Mesendoderm (in vitro differentiated cells): ENCODE data around the gene RFTN2.
"Not testable (repeated sequence)": the region's sequence is repeated elsewhere in the genome, so short reads cannot be mapped to it uniquely, and the experiment has no call there.

Experiments used
- DNase-seq: peaks from one replicate; pipeline ENCODE4 v3.0.0; 2013
- H2AK5ac ChIP-seq: 2 replicates; pipeline ENCODE4 v1.6.1; 2013; ENCODE audit warnings: low read length, inconsistent platforms
- H2BK120ac ChIP-seq: 2 replicates; pipeline ENCODE4 v1.6.1; 2013; ENCODE audit warnings: low read depth, mild to moderate bottlenecking, low read length, moderate library complexity, mixed read lengths
- H2BK15ac ChIP-seq: replicated peaks from 2 replicates; pipeline ENCODE4 v1.6.1; 2013; ENCODE audit warnings: low read depth, mild to moderate bottlenecking, moderate library complexity
- H2BK5ac ChIP-seq: 2 replicates; pipeline ENCODE4 v1.6.1; 2013; ENCODE audit warnings: low read length, inconsistent platforms
- H3K18ac ChIP-seq: 2 replicates; pipeline ENCODE4 v1.6.1; 2013; ENCODE audit warnings: mild to moderate bottlenecking, low read length, mixed read lengths
- H3K23ac ChIP-seq: one replicate; pipeline ENCODE4 v1.6.1; 2013; ENCODE audit warnings: low read length
- H3K27ac ChIP-seq: 2 replicates; pipeline ENCODE4 v1.5.1; 2013; ENCODE audit warnings: low read depth, mild to moderate bottlenecking, inconsistent platforms, low read length, moderate library complexity
- H3K27me3 ChIP-seq: 2 replicates; pipeline ENCODE4 v1.6.1; 2013; ENCODE audit warnings: low read length, control low read depth, mild to moderate bottlenecking, inconsistent platforms; ENCODE audit not compliant: insufficient read depth, poor library complexity
- H3K36me3 ChIP-seq: 2 replicates; pipeline ENCODE4 v1.6.1; 2013; ENCODE audit warnings: low read length, inconsistent platforms; ENCODE audit not compliant: control insufficient read depth, insufficient read depth
- H3K4ac ChIP-seq: one replicate; pipeline ENCODE4 v1.6.1; 2013; ENCODE audit warnings: low read depth, mild to moderate bottlenecking, low read length, moderate library complexity
- H3K4me1 ChIP-seq: 2 replicates; pipeline ENCODE4 v1.6.1; 2013; ENCODE audit warnings: low read depth, low read length, inconsistent platforms; ENCODE audit not compliant: control insufficient read depth
- H3K4me2 ChIP-seq: 2 replicates; pipeline ENCODE4 v1.6.1; 2013; ENCODE audit warnings: low read length
- H3K4me3 ChIP-seq: 2 replicates; pipeline ENCODE4 v1.5.1; 2013; ENCODE audit warnings: mild to moderate bottlenecking, low read length
- H3K56ac ChIP-seq: one replicate; pipeline ENCODE4 v1.6.1; 2013; ENCODE audit warnings: low read length
- H3K79me1 ChIP-seq: 2 replicates; pipeline ENCODE4 v1.6.1; 2013; ENCODE audit warnings: low read length, inconsistent platforms
- H3K79me2 ChIP-seq: 2 replicates; pipeline ENCODE4 v1.6.1; 2013; ENCODE audit warnings: mild to moderate bottlenecking, low read length; ENCODE audit not compliant: control insufficient read depth, insufficient read depth
- H3K9ac ChIP-seq: 2 replicates; pipeline ENCODE4 v1.6.1; 2013; ENCODE audit warnings: low read length, inconsistent platforms
- H4K5ac ChIP-seq: one replicate; pipeline ENCODE4 v1.6.1; 2013; ENCODE audit warnings: low read length
- H4K8ac ChIP-seq: one replicate; pipeline ENCODE4 v1.6.1; 2013; ENCODE audit warnings: low read depth, mild to moderate bottlenecking, control low read depth, low read length, moderate library complexity
- WGBS: extraction: QIAGEN DNeasy Blood & Tissue Kit; methylation state at CpG from one replicate; pipeline ENCODE4 v1.1.7; 2013; ENCODE audit warnings: low lambda C conversion rate, missing lambda C conversion rate; ENCODE audit not compliant: insufficient coverage; ENCODE audit errors: extremely low coverage; 5-methylcytosine and 5-hydroxymethylcytosine counted together

The RFTN2 gene

GRCh38 chr2:197666277-197666676, 9.1 kb downstream of the RFTN2 start:
- Histone ChIP-seq H3K27me3 (no peaks in the 10 kb centered on the region), H3K79me1 (no peaks in the 10 kb centered on the region), H3K27ac (no peak overlapping the region), H2BK120ac (no peak overlapping the region), H3K9ac (no peak overlapping the region), H2AK5ac (no peak overlapping the region), H2BK15ac (no peak overlapping the region), H3K4me2 (no peak overlapping the region), H3K79me2 (no peaks in the 10 kb centered on the region), H3K4me1 (no peaks in the 10 kb centered on the region), H4K5ac (no peak overlapping the region), H3K4me3 (no peak overlapping the region), H3K4ac (no peak overlapping the region), H3K56ac (no peak overlapping the region), H4K8ac (no peak overlapping the region), H3K23ac (no peak overlapping the region), H2BK5ac (no peak overlapping the region), H3K36me3 (no peaks in the 10 kb centered on the region), H3K18ac (no peak overlapping the region)
- DNase-seq: no peak

- Histone ChIP-seq H3K18ac (no peak overlapping the region), H3K4ac (no peak overlapping the region), H3K36me3 (no peaks in the 10 kb centered on the region), H3K4me1 (no peaks in the 10 kb centered on the region), H4K5ac (no peak overlapping the region), H3K27me3 (no peaks in the 10 kb centered on the region), H3K4me2 (no peak overlapping the region), H3K4me3 (no peak overlapping the region), H2BK5ac (no peak overlapping the region), H2BK15ac (no peak overlapping the region), H2BK120ac (no peak overlapping the region), H3K23ac (no peak overlapping the region), H3K9ac (no peak overlapping the region), H3K79me1 (no peaks in the 10 kb centered on the region), H4K8ac (no peak overlapping the region), H2AK5ac (no peak overlapping the region), H3K79me2 (no peaks in the 10 kb centered on the region), H3K27ac (no peak overlapping the region), H3K56ac (no peak overlapping the region)
- WGBS: no CpG with 5 or more reads among the region's 3 CpGs
- DNase-seq: peak; percentile 75
Observed at GRCh38 chr2:197661626-197662025, 13.8 kb downstream of the RFTN2 start.

- Histone ChIP-seq H3K23ac (no peak overlapping the region), H3K4ac (no peak overlapping the region), H2AK5ac (no peak overlapping the region), H3K56ac (no peak overlapping the region), H3K27ac (no peak overlapping the region), H2BK120ac (no peak overlapping the region), H2BK15ac (no peak overlapping the region), H4K8ac (no peak overlapping the region), H3K18ac (no peak overlapping the region), H3K4me3 (no peak overlapping the region), H3K27me3 (no peaks in the 10 kb centered on the region), H4K5ac (no peak overlapping the region), H3K36me3 (no peaks in the 10 kb centered on the region), H3K9ac (no peak overlapping the region), H3K4me2 (no peak overlapping the region), H2BK5ac (no peak overlapping the region), H3K79me1 (no peaks in the 10 kb centered on the region), H3K4me1 (no peaks in the 10 kb centered on the region), H3K79me2 (no peaks in the 10 kb centered on the region)
- DNase-seq: peak; percentile 53
Observed at GRCh38 chr2:197657562-197657961, 17.8 kb downstream of the RFTN2 start.

- H3K27me3 ChIP-seq: no peaks in the 10 kb centered on the region
- H3K18ac ChIP-seq: no peak overlapping the region
- H4K5ac ChIP-seq: no peak overlapping the region
- no peak overlapping the region for H2BK5ac ChIP-seq
- H3K23ac ChIP-seq: no peak overlapping the region
- H3K27ac ChIP-seq: no peak overlapping the region
- no peak overlapping the region for H3K4me2 ChIP-seq
- WGBS: no CpG with 5 or more reads among the region's 3 CpGs
- H3K79me2 ChIP-seq: no peaks in the 10 kb centered on the region
- no peaks in the 10 kb centered on the region for H3K36me3 ChIP-seq
- no peak for DNase-seq
- H3K4ac ChIP-seq: no peak overlapping the region
- H3K56ac ChIP-seq: no peak overlapping the region
- no peak overlapping the region for H4K8ac ChIP-seq
- no peak overlapping the region for H2BK120ac ChIP-seq
- no peaks in the 10 kb centered on the region for H3K79me1 ChIP-seq
- H3K4me3 ChIP-seq: no peak overlapping the region
- no peak overlapping the region for H3K9ac ChIP-seq
- H3K4me1 ChIP-seq: no peaks in the 10 kb centered on the region
- no peak overlapping the region for H2BK15ac ChIP-seq
- no peak overlapping the region for H2AK5ac ChIP-seq
Observed at GRCh38 chr2:197647961-197648690, 27.3 kb downstream of the RFTN2 start.

GRCh38 chr2:197641666-197642065, 33.7 kb downstream of the RFTN2 start:
- Histone ChIP-seq H4K8ac (no peak overlapping the region), H3K9ac (no peak overlapping the region), H3K27me3 (no peaks in the 10 kb centered on the region), H3K27ac (no peak overlapping the region), H3K56ac (no peak overlapping the region), H3K4me2 (no peak overlapping the region), H3K4ac (no peak overlapping the region), H3K18ac (no peak overlapping the region), H3K4me1 (no peaks in the 10 kb centered on the region), H3K79me1 (no peaks in the 10 kb centered on the region), H2BK5ac (no peak overlapping the region), H4K5ac (no peak overlapping the region), H2BK15ac (no peak overlapping the region), H2AK5ac (no peak overlapping the region), H2BK120ac (no peak overlapping the region), H3K79me2 (no peaks in the 10 kb centered on the region), H3K36me3 (no peaks in the 10 kb centered on the region), H3K23ac (no peak overlapping the region), H3K4me3 (no peak overlapping the region)
- DNase-seq: no peak
- WGBS: no CpG with 5 or more reads among the region's 3 CpGs

- peak overlapping the region; percentile 39 for H3K56ac ChIP-seq
- not testable (repeated sequence) for H4K8ac ChIP-seq, H3K27me3 ChIP-seq, H3K4me2 ChIP-seq, H3K9ac ChIP-seq, H3K4me3 ChIP-seq, H3K23ac ChIP-seq, H4K5ac ChIP-seq, H3K79me2 ChIP-seq, DNase-seq, H2BK120ac ChIP-seq, H3K4ac ChIP-seq, H3K27ac ChIP-seq, H2BK5ac ChIP-seq, H2BK15ac ChIP-seq, H3K18ac ChIP-seq, H3K36me3 ChIP-seq, H2AK5ac ChIP-seq, H3K4me1 ChIP-seq, H3K79me1 ChIP-seq
- no CpG with 5 or more reads among the region's 19 CpGs for WGBS
Observed at GRCh38 chr2:197640571-197641122, 34.7 kb downstream of the RFTN2 start.
